Mammary epithelial cell (primary cell): ENCODE measurements around the gene ADARB2.

ENCODE experiments used
- CTCF ChIP-seq, 2 donors: IDR thresholded peaks in 1 of 2; conservative IDR thresholded peaks in 1 of 2; 2 replicates each; pipeline ENCODE4 v1.5.1; 2011 to 2012; ENCODE audit warnings: inconsistent platforms in 2 of 2, low read length in 2 of 2, mild to moderate bottlenecking in 2 of 2, control low read depth in 1 of 2, low read depth in 1 of 2; ENCODE audit not compliant: insufficient read depth in 1 of 2; ENCODE audit errors: extremely low read depth in 1 of 2
- EZH2 ChIP-seq: IDR thresholded peaks from 2 replicates; pipeline ENCODE4 v1.6.1; 2012; ENCODE audit warnings: low read length, inconsistent platforms, borderline replicate concordance

GRCh38 chr10:1548146-1548545 lies 189.2 kb downstream of the ADARB2 start:
- TF ChIP-seq CTCF (conservative IDR thresholded peaks at IDR 0.05 in 1 of 2, IDR thresholded peaks at IDR 0.05 in 1 of 2; ENCODE audit: extremely low read depth in 1 of 2, insufficient read depth in 1 of 2, low read depth in 1 of 2, low read length in 2 of 2) (no peak), EZH2 (no peak)
